Peyer's patch (tissue), 4 donors: ENCODE data around the gene ZFHX3.

Experiments
- CTCF ChIP-seq, 6 experiments: fragments of 450-650 bp in 4 of 6; fragments of 200-600 bp in 2 of 6; sonication (generic) in 1 of 6; IDR thresholded peaks; one replicate each; pipeline ENCODE4 v1.5.1; 2017 to 2019; ENCODE audit warnings: antibody characterized with exemption in 6 of 6, mild to moderate bottlenecking in 3 of 6, moderate library complexity in 1 of 6
- POLR2A ChIP-seq, 2 donors: fragments of 450-650 bp; IDR thresholded peaks; one replicate each; pipeline ENCODE4 v1.5.1; 2017; ENCODE audit warnings: antibody characterized with exemption in 2 of 2, mild to moderate bottlenecking in 2 of 2, moderate library complexity in 2 of 2

- no peak for TF ChIP-seq CTCF (IDR thresholded peaks at IDR 0.05)
- no peak for TF ChIP-seq POLR2A (IDR thresholded peaks at IDR 0.05)
Measured at GRCh38 chr16:72739577-72739976, 308.4 kb downstream of the ZFHX3 start.
